Pons (tissue), 1 donor: ENCODE data around the gene HOXA3.

Experiments used
- DNase-seq: peaks from one replicate; pipeline ENCODE4 v3.0.0-alpha.2; 2016; ENCODE audit warnings: low spot score

HOXA3 gene

GRCh38 chr7:27143023-27143949 is 9.1 kb downstream of the HOXA3 start, which contains the start of gene HOXA5:
Gene HOXA5 (minus strand): TSS chr7:27143681. CDS start chr7:27143607, 74 bp downstream.
- DNase-seq, result peak; percentile 53

DNA sequence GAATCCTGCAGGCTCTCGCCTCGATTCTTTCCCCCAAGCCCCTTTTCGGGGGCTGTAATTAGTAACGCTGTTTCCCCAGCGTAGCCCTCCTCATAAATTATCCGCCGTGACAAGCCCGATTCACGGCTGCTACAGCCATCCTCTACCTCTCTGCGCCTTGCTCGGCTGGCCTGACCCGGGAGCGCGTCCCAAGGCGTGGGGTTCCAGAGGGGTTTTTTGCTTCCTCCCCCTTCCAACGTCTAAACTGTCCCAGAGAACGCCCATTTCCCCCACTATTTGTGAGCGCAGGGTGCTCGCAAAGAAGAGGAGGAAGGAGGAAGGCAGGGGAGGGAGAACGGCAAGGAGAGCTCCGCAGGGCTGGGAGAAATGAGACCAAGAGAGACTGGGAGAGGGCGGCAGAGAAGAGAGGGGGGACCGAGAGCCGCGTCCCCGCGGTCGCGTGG is 9.8 kb downstream of the HOXA3 start:
- DNase-seq, result no peak

- no peak for DNase-seq
Measured at GRCh38 chr7:27141923-27142579, 10.3 kb downstream of the HOXA3 start.

GRCh38 chr7:27141137-27141922 is 11.1 kb downstream of the HOXA3 start:
- no peak for DNase-seq

GRCh38 chr7:27140126-27140857 is 12.1 kb downstream of the HOXA3 start:
- DNase-seq, result no peak

DNA sequence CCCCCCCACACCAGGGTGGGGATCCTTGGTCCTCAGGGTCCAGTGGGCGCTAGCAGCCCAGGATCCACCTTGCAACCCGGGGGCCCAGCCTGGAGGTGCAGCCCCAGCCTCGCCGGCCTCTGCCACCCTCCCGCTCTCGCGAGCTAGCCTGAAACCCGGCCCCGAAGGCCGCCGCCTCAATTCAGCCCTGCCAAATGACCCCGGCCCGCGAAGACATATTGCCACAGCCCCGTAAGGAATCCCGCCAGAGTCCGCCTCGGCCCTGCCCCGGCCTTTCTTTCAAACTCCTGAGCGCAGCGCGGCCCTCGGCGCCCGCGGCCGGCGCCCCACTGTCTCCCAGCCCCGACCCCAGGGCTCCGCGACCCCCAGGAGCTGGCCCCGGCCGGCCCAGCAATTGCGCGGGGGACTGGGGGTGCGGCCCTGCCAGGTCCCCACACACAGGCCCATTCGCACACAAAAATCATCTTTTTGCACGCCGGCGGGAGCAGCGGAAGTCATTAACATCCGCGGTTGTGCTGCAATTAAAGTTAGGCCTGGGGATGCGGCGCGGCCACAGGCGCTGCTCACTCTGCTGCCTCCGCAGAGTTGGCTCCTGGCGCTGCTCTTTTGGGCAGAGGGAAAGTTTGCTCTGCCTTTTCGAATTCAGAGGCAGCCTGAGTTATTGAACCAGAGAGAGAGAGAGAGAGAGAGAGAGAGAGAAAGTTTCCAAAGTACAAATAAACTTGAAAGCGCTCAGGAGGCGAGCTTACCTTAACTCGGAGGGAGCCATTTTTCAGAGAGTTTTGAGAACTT is 12.9 kb downstream of the HOXA3 start:
- no peak for DNase-seq

DNA sequence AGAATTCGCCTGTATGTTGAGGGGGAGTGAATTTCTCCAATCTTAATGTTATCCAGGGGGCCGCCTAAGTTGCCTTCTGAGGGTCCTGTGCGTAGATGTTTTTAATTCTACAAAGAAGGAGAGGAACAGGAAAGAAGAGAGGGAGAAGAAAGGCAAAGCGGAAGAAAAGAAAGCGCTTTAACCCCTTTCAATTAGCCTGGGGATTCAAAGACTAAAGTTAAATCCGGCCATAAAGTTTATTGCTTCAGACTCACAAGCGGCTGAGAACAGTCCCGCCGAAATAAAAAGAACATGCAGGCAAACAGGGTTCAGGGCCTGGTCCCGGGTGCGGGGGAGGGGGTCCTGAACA is 13.4 kb downstream of the HOXA3 start:
- DNase-seq, result no peak

GRCh38 chr7:27138472-27138871 is 13.9 kb downstream of the HOXA3 start:
- no peak for DNase-seq

DNA sequence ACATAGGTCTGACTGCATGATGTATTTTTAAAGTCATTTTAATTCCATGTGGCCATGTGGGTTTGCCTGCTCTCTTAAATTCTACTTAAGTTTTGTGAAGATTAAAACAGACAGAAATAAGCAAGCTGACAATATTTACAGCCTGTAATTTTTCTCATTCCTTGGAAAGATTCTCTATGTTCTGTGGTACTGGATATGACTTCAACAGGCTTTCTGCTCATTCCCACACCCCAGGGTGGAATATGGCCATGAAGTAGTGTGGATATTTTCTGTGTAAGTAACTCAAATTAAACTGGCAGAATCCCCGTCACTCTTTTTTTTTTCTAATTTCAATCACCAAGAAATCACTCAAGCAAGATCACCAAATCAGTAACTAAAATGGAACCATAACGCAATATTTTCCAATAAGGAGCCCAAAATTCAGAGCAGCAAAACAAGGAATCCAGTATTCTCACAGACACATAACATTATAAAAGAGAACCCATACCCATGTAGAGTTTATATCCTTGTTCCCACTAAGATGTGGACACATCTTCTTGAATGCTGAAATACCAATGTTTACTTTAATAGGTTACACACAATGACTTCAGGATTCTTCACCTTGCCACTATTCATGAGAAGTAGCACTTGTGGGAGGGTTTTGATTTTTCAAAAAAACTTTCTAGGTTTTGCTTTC is 14.6 kb downstream of the HOXA3 start:
- no peak for DNase-seq

- no peak for DNase-seq
Measured at GRCh38 chr7:27134392-27134791, 18.0 kb downstream of the HOXA3 start.

DNA sequence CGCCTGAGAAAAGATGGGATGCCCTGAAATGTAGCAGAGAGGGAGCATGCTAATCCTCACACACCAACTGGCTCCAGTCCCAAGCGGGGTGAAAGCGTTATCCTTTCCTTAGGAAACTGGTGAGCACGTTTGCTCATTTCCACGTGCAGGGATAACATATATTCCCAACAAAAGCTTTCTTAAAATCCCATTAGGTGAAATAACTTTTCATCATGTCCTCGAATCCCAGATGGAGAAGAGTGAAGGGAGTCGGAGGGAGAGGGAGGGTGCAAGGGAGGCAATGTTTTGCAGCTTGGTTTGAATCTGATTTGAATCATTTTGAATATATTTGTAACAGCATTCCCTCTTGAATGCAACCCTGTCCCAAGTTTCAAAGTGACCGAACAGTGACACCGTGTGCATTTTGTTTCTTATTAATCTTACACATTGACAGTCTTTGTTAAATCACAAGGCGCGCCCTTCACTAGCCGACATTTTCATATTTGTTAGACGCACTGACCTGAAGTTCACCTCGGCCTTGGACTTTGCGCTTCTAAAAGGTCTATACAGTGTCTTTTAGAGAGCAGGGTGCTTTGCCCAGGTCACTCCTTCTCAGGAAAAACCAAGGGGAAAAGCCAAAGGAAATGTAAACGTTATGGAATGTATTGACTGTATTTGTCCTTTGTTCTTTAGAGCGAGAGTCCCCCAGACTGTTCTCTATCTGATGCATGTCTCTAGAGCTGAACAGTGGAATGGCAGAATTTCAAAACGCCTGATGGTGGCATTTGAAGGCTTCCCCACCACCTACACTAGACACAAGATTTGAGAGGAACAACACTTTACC is 18.8 kb downstream of the HOXA3 start:
- no peak for DNase-seq

DNA sequence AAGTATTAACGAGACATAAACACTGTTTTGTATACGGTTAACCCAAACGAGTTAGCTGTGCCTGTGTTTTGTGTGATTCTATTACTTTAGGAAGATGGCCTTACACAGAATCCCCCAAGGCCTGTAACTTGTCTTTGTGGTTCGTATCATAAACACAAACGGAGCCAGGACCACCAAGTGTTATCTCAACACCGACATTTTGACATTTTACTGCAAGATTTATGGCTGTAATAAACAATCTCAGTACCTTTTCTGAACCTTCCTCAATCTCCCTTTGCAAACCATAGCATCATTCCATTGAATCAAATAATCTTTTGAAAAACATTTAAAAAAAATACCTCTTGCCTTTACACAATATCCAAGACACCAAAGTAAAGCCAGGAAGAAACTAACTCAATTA is 19.4 kb downstream of the HOXA3 start:
- no peak for DNase-seq

- no peak for DNase-seq
Measured at GRCh38 chr7:27132214-27132613, 20.2 kb downstream of the HOXA3 start.

DNA sequence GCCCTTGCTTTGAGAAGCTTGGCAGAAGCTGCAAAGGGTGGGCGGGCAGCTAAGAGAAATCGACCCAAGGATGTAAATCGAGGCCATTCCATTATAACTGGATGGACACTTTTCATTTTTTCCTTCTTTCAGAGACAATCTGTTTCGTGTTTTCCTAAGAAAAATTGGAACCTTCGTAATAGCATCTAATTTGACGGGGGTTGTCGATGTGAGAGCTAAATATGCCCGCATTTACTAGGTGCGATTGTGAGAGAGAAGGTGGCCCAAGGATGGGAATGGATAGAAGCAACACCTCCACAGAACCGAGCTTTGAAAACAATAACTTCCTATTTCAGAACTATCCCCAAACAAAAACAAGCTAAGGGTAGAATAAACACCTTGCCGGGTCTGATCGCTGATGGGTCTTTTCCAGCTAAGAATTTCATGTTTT is 21.0 kb downstream of the HOXA3 start:
- no peak for DNase-seq

DNA sequence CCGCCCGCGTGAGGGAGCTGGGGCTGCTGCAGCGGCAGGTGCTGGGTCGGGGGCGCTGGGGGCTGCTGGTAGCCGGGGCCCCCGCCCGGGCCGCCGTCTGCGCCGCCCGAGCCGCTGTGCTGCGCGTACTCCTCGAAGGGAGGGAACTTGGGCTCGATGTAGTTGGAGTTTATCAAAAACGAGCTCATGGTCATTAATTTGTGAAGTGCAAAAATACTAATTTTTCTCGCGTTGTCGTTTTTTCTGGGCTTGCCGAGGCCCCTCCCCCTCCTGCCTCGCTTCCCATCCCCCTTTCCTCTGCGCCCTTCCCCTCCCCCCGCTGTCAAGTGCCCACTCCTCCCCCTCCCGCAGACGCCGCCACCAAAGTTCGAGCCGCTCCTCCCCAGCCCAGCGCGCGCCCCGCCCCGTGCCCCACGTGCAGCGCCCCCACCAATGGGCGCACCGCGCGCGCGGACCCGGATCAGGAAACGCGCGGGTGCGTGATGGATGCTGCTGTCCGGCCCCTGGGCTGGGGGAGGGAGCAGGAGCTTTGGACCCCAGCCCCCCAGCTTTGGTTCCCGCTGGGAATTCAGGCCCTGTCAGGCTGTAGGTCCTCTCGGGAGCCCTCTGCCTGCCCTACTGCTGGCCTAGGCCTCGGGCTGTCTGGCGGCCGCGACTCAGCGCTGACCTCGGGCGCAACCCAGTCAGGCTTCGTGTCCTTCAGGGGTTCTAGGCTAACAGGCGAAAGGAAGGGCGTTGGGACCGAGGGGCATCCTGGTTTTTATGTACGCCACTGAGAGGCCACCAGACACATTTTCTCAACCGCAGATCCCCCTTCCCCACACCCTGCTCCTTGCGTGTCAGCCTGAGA is 21.6 kb downstream of the HOXA3 start, which contains the start of gene HOXA4:
TSS of gene HOXA4 (minus strand) at position 218 of the 850 bp plus-strand sequence. CDS start at position 194, 24 bp downstream.
- DNase-seq, result peak; percentile 48

GRCh38 chr7:27129729-27130539 is 22.4 kb downstream of the HOXA3 start:
- DNase-seq, result no peak
